K562 (cell line): Measurements from ENCODE around the gene HKDC1. TPM values are rescaled to one million over a fixed set of nuclear protein-coding genes. Genes with fewer than 3 reads are reported as not detected.

Experiments used
- BACH1 ChIP-seq: fragments of 200-800 bp; sonication (Bioruptor generic); IDR thresholded peaks from 2 replicates; pipeline ENCODE4 v1.6.1; 2016; ENCODE audit warnings: missing genetic modification characterization, missing compliant biosample characterization
- BHLHE40 ChIP-seq: IDR thresholded peaks from 2 replicates; pipeline ENCODE4 v1.6.1; 2011; ENCODE audit warnings: low read length, improper control_type of control experiment
- E2F6 ChIP-seq, 2 experiments: IDR thresholded peaks; 2 replicates each; pipeline ENCODE4 v1.6.1; 2011; ENCODE audit warnings: borderline replicate concordance in 1 of 2, control low read depth in 1 of 2, low read depth in 1 of 2, low read length in 1 of 2, mild to moderate bottlenecking in 1 of 2, mixed read lengths in 1 of 2, moderate library complexity in 1 of 2; ENCODE audit not compliant: insufficient read depth in 1 of 2, insufficient read length in 1 of 2, poor library complexity in 1 of 2, severe bottlenecking in 1 of 2; ENCODE audit errors: extremely low read depth in 1 of 2
- KDM4B ChIP-seq, 2 experiments: fragments of 450-650 bp in 1 of 2; sonication (generic) in 1 of 2; IDR thresholded peaks; 2 replicates each; pipeline ENCODE4 v1.6.1; 2016 to 2017; ENCODE audit warnings: borderline replicate concordance in 2 of 2, antibody characterized with exemption in 1 of 2, low read depth in 1 of 2, mild to moderate bottlenecking in 1 of 2
- MGA ChIP-seq: fragments of 450-650 bp; IDR thresholded peaks from 2 replicates; pipeline ENCODE4 v1.6.1; 2016; ENCODE audit warnings: mild to moderate bottlenecking, moderate library complexity
- NFE2 ChIP-seq: IDR thresholded peaks from 2 replicates; pipeline ENCODE4 v1.6.1; 2014; ENCODE audit warnings: antibody characterized with exemption, low read depth
- PYGO2 ChIP-seq: fragments of 450-650 bp; IDR thresholded peaks from 2 replicates; pipeline ENCODE4 v1.6.1; 2016; ENCODE audit warnings: mild to moderate bottlenecking, missing genetic modification characterization, moderate library complexity, missing compliant biosample characterization
- RBM17 ChIP-seq: fragments of 200-400 bp; formaldehyde crosslinking; IDR thresholded peaks from 2 replicates; pipeline ENCODE4 v1.6.1; 2017; ENCODE audit warnings: low read depth, mild to moderate bottlenecking, low read length, borderline replicate concordance
- RBM22 ChIP-seq: fragments of 200-400 bp; formaldehyde crosslinking; IDR thresholded peaks from 2 replicates; pipeline ENCODE4 v1.6.1; 2018; ENCODE audit warnings: low read length, low read depth; ENCODE audit not compliant: poor library complexity, severe bottlenecking
- SMARCC2 ChIP-seq: fragments of 450-650 bp; IDR thresholded peaks from 2 replicates; pipeline ENCODE4 v1.6.1; 2017; ENCODE audit warnings: antibody characterized with exemption, moderate library complexity, mild to moderate bottlenecking, low read depth
- TEAD4 ChIP-seq, 2 experiments: sonication (generic) in 1 of 2; formaldehyde crosslinking in 1 of 2; IDR thresholded peaks; 2 replicates each; pipeline versions ENCODE4 v1.6.1 to v1.8.0; 2012 to 2022; ENCODE audit warnings: borderline replicate concordance in 1 of 2, inconsistent platforms in 1 of 2, low read length in 1 of 2, mild to moderate bottlenecking in 1 of 2, missing genetic modification reagents in 1 of 2
- ZBTB12 ChIP-seq: fragments of 250-450 bp; sonication (Bioruptor Pico); IDR thresholded peaks from 2 replicates; pipeline ENCODE4 v1.4.0; 2020
- polyA plus RNA-seq, 8 experiments: library from polyadenylated mRNA; depleted of rRNA in 4 of 8; stranded (reverse) in 5 of 8; unstranded in 3 of 8; fragments of >200 nt; fragmentation: Nextera tagmentation in 2 of 8; fragmentation: Illumina TruSeq in 1 of 8; extraction: Ambion mirVana in 2 of 8; extraction: Trizol in 1 of 8; gene quantifications; 2 replicates each; pipeline versions ENCODE4 v1.2.1 to v1.2.3, GENCODE V29; 2011 to 2014; ENCODE audit warnings: inconsistent platforms in 1 of 8, missing spikeins in 1 of 8
- total RNA-seq, 7 experiments: library from RNA; depleted of rRNA in 6 of 7; stranded (reverse); fragments of >200 nt in 6 of 7; fragmentation: Illumina TruSeq in 2 of 7; extraction: Trizol in 2 of 7; gene quantifications; 2 replicates each; pipeline versions ENCODE4 v1.2.1 to v1.2.3, GENCODE V29; 2011 to 2021; ENCODE audit warnings: low replicate concordance in 1 of 7

Gene HKDC1
- total and polyA plus RNA-seq, 9 of the 15 experiments (the other 6 are each of a cell fraction or from before 2014, with no cell fraction given): 0.04 to 0.22 (median 0.11) TPM; not detected in 5

- TF ChIP-seq MGA: peak; percentile 91
- TF ChIP-seq RBM17: no peak
- no peak for TF ChIP-seq ZBTB12 (CRISPR knock-in tag)
- TF ChIP-seq SMARCC2: no peak
- TF ChIP-seq BHLHE40: peak; percentile 87
- peak; percentile 59; the same call in 1 of the 2 replicates for TF ChIP-seq BACH1 (tag)
- TF ChIP-seq PYGO2 (tag): no peak; the same call in 1 of the 2 replicates
- peak; percentile 21; the same call in 1 of the 2 replicates for TF ChIP-seq TEAD4 (IDR thresholded peaks at IDR 0.05; ENCODE audit: low read length)
- TF ChIP-seq TEAD4 (CRISPR knock-in tag; IDR thresholded peaks at IDR 0.05; ENCODE audit: borderline replicate concordance): no peak
- TF ChIP-seq E2F6 (IDR thresholded peaks at IDR 0.05; ENCODE audit: borderline replicate concordance in 1 of 2, extremely low read depth in 1 of 2, insufficient read depth in 1 of 2, insufficient read length in 1 of 2, low read depth in 1 of 2, low read length in 1 of 2, poor library complexity in 1 of 2, severe bottlenecking in 1 of 2): peak in 1 of 2 experiments; percentile 33
- TF ChIP-seq NFE2: peak; percentile 54; the same call in 1 of the 2 replicates
- TF ChIP-seq KDM4B (IDR thresholded peaks at IDR 0.05; ENCODE audit: borderline replicate concordance in 2 of 2, low read depth in 1 of 2): no peak
- no peak for TF ChIP-seq RBM22
These were observed 6.4 kb upstream of the HKDC1 start (continued) for GRCh38 chr10:69213591-69214311.
